Measurements from ENCODE around the gene SLC2A4.

The SLC2A4 gene

GRCh38 chr17:7313088-7313889 lies 31.8 kb downstream of the SLC2A4 start:
- ATAC-seq (ENCODE audit: insufficient read depth, low read depth) (peak; percentile 18; the same call in 2 of the 3 replicates), DNase-seq (peak; percentile 28)
- Histone ChIP-seq H3K27me3 (ENCODE audit: insufficient read depth, low read length, poor library complexity) (no peaks in the 10 kb centered on the region), H3K9me3 (ENCODE audit: insufficient read depth, low read length, severe bottlenecking) (no peaks in the 10 kb centered on the region), H3K4me2 (ENCODE audit: insufficient read depth, low read length) (peak overlapping the region; percentile 95), H3K27ac (ENCODE audit: low read length) (no peak overlapping the region), H3K79me2 (ENCODE audit: insufficient read depth, low read length) (peaks cover 71% of the 10 kb centered on the region), H3K36me3 (ENCODE audit: insufficient read depth, low read length) (peaks cover 76% of the 10 kb centered on the region), H4K20me1 (ENCODE audit: insufficient read depth, low read length) (peaks cover 61% of the 10 kb centered on the region), H3K9ac (ENCODE audit: low read depth, low read length) (0 out of 2 replicates have a peak overlapping the region, but pooled peaks have one; percentile 69), H3K4me1 (ENCODE audit: insufficient read depth, low read length) (peaks cover 70% of the 10 kb centered on the region), H3K4me3 (ENCODE audit: low read depth in 1 of 2, low read length in 2 of 2) (peak overlapping the region in 1 of 2 experiments; percentile 88; a peak in 2 of 4 replicates), H2AFZ (ENCODE audit: low read depth, low read length) (no peak overlapping the region)
- TF ChIP-seq CTCF (IDR thresholded peaks at IDR 0.05; ENCODE audit: borderline replicate concordance, extremely low read depth, low read length, poor library complexity, severe bottlenecking), result peak; percentile 38
- TF ChIP-seq EZH2 (IDR thresholded peaks at IDR 0.05; ENCODE audit: borderline replicate concordance, low read depth, low read length, severe bottlenecking), result no peak

GRCh38 chr17:7313890-7314718 lies 32.6 kb downstream of the SLC2A4 start:
- DNase-seq (no peak), ATAC-seq (ENCODE audit: insufficient read depth, low read depth) (no peak)

More at GRCh38 chr17:7313890-7314718, 32.6 kb downstream of the SLC2A4 start:
- Histone ChIP-seq H3K4me2 (ENCODE audit: insufficient read depth, low read length) (peak overlapping the region; percentile 95), H3K4me3 (ENCODE audit: low read depth in 1 of 2, low read length in 2 of 2) (peak overlapping the region; percentile 45 to 88; a peak in 3 of 4 replicates), H4K20me1 (ENCODE audit: insufficient read depth, low read length) (peaks cover 53% of the 10 kb centered on the region), H2AFZ (ENCODE audit: low read depth, low read length) (no peak overlapping the region), H3K79me2 (ENCODE audit: insufficient read depth, low read length) (peaks cover 63% of the 10 kb centered on the region), H3K27me3 (ENCODE audit: insufficient read depth, low read length, poor library complexity) (no peaks in the 10 kb centered on the region), H3K4me1 (ENCODE audit: insufficient read depth, low read length) (peaks cover 62% of the 10 kb centered on the region), H3K27ac (ENCODE audit: low read length) (peak overlapping the region; percentile 75), H3K36me3 (ENCODE audit: insufficient read depth, low read length) (peaks cover 80% of the 10 kb centered on the region), H3K9me3 (ENCODE audit: insufficient read depth, low read length, severe bottlenecking) (no peaks in the 10 kb centered on the region), H3K9ac (ENCODE audit: low read depth, low read length) (peak overlapping the region; percentile 69)
- TF ChIP-seq EZH2 (IDR thresholded peaks at IDR 0.05; ENCODE audit: borderline replicate concordance, low read depth, low read length, severe bottlenecking), result no peak
- TF ChIP-seq CTCF (IDR thresholded peaks at IDR 0.05; ENCODE audit: borderline replicate concordance, extremely low read depth, low read length, poor library complexity, severe bottlenecking), result no peak
